Dermis microvascular lymphatic vessel endothelial cell (primary cell): ENCODE measurements around the gene TIFAB. TPM values are rescaled to one million over a fixed set of nuclear protein-coding genes. Genes with fewer than 3 reads are reported as not detected.
A peak's percentile ranks its signal among the peaks of the same experiment; 100 is the strongest.
"Not testable (repeated sequence)": the region's sequence is repeated elsewhere in the genome, so short reads cannot be mapped to it uniquely, and the experiment has no call there.

Experiments used
- DNase-seq, 2 donors: peaks; one replicate each; pipeline versions ENCODE4 v3.0.0 to v3.0.0-alpha.2; 2010; ENCODE audit warnings: low read depth in 2 of 2
- total RNA-seq: library from RNA; depleted of rRNA; stranded (reverse); fragments of >200 nt; gene quantifications from 2 replicates; pipeline ENCODE4 v1.2.1, GENCODE V29; 2014

The TIFAB gene, protein sequence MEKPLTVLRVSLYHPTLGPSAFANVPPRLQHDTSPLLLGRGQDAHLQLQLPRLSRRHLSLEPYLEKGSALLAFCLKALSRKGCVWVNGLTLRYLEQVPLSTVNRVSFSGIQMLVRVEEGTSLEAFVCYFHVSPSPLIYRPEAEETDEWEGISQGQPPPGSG
- total RNA-seq, result not detected in 2 replicates

DNA sequence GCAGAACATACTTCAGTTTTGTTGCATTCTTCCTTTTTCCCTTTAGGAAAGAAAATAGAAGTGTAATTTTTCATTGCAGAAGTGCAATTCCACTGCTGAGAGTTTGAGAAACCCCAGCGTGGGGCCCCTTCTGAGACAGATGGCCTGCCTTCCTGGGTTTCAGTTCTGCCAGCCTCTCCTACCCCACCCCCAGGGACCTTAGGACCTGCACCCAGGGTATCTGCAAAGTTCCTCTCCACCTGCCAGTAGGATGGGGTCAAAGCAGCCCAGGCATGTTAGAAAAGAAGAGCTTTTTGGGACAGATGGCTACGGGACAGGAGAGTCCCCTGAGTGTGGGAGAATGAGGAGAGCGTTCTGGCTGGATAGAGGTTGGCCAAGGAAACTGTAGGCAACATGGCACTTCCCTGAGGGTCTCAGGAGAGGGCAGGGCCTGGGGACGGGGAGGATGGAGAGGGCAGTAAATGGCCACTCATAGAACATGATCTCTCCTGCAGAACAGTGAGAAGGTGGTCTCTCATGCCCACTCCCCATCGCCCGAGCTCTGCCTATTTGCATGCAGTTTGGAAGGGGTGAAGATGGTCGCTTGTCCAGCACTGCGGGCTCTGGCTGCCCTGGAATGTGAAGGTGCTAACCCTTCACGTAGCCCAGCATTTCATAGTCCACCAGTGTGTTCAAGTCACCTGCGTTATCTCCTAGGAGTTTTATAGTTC lies at the start of gene TIFAB:
Gene TIFAB, minus strand, starts transcription at position 31 of the 710 bp plus-strand sequence. CDS start 2,412 bp downstream, outside the sequence.
- no peak for DNase-seq

DNA sequence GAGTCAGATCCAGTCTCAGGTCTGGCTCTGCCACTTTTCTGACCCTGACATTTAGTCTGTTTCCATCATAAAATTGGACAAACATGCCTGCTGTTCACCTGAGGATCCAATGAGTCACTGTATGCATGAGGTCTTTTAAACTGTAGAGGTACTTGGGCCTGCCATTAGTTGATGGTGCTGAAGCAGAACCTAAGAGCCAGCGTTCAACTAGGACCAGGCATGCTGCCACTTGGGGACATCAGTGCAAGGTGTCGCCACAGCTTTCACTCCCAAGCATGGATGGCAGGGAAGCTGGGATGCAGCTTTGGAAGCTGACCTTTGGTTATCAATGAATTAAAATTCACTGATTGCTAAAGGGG lies 46.5 kb upstream of the TIFAB start:
- no peak for DNase-seq

DNA sequence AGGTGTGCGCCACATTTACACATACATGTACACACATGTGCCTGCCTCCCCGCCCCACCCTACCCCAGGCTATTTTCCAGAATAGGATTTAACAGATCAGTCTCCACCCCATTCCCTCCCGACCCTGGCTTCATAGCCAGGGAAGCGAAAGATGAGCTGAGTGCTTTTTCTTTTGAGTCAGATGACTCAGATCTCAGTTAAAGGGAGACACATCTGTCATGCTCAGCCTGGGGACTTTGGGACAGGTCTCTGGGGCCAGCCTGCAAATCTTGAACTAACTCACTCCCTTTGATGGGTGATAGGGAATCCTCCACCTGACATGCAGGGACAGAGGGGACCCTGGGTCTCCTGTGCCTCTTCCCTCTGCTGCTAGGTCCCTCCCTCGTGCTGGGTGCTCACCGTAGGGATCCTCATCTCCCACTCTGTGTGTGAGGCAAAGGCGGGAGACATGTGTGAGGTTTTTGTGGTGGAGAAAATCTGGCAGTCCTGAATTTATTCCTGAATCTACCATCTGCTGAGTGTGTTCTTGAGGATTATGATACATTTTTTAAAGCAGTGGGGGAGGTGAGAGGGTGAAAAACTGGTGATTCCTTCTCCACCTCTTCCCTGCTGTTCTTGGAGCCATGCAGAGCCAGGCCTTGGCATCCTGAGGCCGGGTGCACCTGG lies 46.0 kb upstream of the TIFAB start:
- no peak for DNase-seq

- not testable (repeated sequence) for DNase-seq
Observed at GRCh38 chr5:135495531-135495930, 43.4 kb upstream of the TIFAB start.

GRCh38 chr5:135494196-135494595 lies 42.0 kb upstream of the TIFAB start:
- no peak for DNase-seq

GRCh38 chr5:135493406-135494180 lies 41.4 kb upstream of the TIFAB start:
- DNase-seq, result no peak

- DNase-seq, result no peak
Observed at GRCh38 chr5:135492319-135492626, 40.1 kb upstream of the TIFAB start.

- DNase-seq, result no peak
Observed at GRCh38 chr5:135491552-135492318, 39.6 kb upstream of the TIFAB start.

DNA sequence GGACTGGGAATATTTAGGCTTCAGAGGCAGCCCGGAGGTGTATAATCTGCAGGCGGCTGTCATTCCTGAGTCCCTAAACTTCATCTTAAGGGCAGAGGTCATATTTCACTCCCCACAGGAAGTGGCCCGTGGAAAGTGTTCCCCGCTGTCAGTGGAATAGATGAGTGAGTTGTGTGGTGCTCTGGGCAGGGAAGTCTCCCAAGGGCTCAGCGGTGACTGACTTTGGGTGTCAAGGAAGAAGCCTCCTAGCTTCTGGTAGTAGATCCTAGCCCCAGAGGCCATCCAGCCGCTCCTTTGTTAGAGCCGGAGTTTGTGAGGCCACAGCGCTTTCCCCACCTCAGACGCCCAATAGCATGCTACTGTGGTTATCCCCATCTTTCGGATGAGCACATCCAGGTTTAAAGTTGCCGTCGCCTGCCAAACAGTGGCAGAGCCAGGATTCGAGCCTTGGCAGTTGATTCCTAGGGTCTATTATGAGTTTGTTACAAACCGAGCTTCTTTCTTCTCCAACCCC lies 38.9 kb upstream of the TIFAB start:
- no peak for DNase-seq

DNA sequence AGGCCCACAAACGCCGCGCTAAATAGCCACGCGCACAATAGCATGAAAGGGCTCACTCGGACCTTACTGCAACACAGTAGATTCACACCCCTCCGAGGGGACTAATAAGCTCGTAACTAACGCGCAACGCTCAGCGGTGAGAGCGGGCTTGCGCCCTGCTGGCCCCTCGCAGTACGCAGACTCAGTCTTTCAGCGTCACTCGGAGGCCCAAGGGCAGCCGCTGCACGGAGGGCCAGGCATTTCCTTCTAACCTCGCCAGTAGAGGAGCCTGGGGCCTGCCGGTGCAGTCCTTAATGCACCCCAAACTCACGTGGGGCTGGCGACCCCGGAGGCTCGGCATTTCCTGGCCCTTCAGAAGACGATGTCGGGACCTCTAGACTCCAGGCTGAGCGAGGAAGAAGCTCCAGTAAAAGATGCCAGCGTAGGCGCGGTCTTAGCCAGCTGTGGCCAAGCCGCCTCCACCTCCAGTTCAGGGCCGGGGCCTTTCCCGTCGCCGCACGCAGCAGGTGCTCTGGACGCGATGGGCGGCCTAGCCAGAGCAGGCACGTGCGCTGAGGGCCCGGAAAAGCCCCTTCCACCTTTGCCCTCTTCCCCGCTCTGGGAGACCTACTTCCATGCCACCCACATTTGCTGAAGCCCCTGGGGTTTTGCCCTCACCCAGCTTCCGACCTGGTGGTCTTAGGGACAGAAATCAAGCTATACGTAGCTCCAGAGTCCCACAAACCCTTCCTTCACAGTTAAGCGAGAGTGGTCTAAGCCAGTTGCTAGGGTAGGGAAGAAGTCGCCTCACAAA lies 38.3 kb upstream of the TIFAB start:
- no peak for DNase-seq

- no peak for DNase-seq
Observed at GRCh38 chr5:135489466-135490244, 37.5 kb upstream of the TIFAB start.

DNA sequence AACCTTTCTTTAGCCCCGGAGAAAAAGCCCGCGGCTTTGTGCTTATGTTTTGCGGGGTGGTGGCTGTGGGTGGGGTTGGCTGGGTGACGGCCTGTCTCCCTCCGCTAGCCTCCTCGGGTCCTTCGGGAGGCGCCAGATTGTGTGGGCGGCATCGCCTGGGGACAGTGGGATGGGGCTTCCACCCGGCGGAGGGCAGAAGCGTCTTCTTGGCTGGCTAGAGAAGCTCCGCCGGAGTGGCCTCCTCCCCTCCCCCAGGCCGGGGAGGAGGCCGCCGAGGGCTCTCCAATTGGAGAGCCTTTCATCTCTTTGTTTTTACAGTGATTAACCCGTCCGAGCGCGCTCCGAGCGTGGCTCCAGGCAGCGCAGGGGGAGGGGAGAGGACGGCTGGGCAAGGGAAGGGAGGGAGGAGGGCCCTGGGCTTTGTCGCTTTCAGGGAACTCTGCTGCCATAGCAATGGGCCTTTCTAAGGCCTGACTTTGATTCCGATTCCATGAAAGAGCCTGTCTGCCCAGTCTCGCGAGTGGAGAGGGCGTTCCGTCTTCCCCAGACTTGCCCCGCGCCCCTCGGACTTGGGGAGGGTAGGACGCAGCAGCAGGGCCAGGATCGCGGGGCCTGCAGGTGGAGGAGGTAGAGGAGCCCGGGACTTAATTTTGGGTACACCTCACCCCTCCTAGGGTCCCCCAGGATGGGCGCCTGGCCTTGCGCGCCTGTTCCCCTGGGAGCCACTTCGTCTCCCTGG lies 36.7 kb upstream of the TIFAB start:
- peak in 1 of 2 donors; percentile 17 for DNase-seq

GRCh38 chr5:135487839-135488514 lies 35.8 kb upstream of the TIFAB start:
- DNase-seq, result no peak

DNA sequence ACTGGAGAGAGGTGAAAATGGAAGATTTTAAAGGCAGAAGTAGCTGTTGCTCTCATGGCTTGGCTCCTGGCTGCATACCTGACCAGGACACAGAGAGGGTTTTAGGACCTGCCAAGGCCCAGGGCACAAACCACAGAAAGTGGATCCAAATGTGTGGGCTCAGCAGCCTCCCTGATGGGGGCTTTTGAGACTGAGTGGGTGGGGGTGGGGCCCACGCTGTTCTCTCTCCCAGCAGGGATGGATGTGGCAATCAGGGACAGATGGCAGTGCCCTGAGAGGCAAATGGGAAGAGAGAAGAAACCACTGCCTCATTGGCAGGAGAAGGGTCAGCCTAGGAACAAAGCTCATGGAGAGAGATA lies 34.9 kb upstream of the TIFAB start:
- no peak for DNase-seq

GRCh38 chr5:135486131-135487036 lies 34.2 kb upstream of the TIFAB start:
- DNase-seq, result no peak

- no peak for DNase-seq
Observed at GRCh38 chr5:135484674-135485086, 32.5 kb upstream of the TIFAB start.

DNA sequence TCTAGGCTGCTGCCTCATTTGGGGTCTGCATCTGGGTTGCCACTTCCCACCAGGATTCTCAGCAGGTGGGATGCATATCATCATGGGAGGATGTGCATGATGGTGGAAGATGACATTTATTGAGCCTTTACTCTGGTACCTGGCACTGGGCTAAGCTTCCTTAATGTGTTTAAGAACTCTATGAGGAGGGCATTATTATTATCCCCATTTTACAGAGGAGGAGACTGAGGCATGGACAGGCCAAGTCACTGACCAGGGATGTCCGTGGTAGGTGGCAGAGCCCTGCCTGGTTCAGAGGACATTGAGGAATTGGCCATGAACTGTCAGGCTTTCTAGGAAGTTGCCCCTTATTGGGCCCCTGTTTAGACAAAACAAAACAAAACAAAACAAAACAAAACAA lies 31.1 kb upstream of the TIFAB start:
- no peak for DNase-seq
